GM23338 (cell line): Measurements from ENCODE around the gene BMF. TPM values are rescaled to one million over a fixed set of nuclear protein-coding genes. Genes with fewer than 3 reads are reported as not detected.

Experiments used
- ATAC-seq: fragments of 200-7000 bp; cut with Tn5 transposase; 3 replicates; pipeline ENCODE4 v1.9.1; 2020
- DNase-seq: peaks from one replicate; pipeline ENCODE4 v3.0.0-alpha.2; 2015; ENCODE audit warnings: low spot score
- H2AFZ ChIP-seq: fragments of 200-600 bp; sonication (generic); 2 replicates; pipeline ENCODE4 v1.8.0; 2016; ENCODE audit warnings: antibody characterized with exemption, mild to moderate bottlenecking, moderate library complexity
- H3F3A ChIP-seq: fragments of 200-600 bp; sonication (generic); replicated peaks from 2 replicates; pipeline ENCODE4 v1.8.0; 2017; ENCODE audit warnings: antibody characterized with exemption, mixed run types, low read depth
- H3K27ac ChIP-seq: fragments of 200-600 bp; sonication (generic); 2 replicates; pipeline ENCODE4 v1.6.1; 2016; ENCODE audit warnings: low read depth
- H3K27me3 ChIP-seq: fragments of 200-600 bp; sonication (generic); 2 replicates; pipeline ENCODE4 v1.8.0; 2016; ENCODE audit warnings: mild to moderate bottlenecking, mixed run types, moderate library complexity; ENCODE audit not compliant: insufficient read depth
- H3K36me3 ChIP-seq: fragments of 200-600 bp; sonication (generic); 2 replicates; pipeline ENCODE4 v1.8.0; 2016; ENCODE audit warnings: mild to moderate bottlenecking; ENCODE audit not compliant: insufficient read depth
- H3K4me1 ChIP-seq: fragments of 200-600 bp; sonication (generic); 2 replicates; pipeline ENCODE4 v1.8.0; 2016; ENCODE audit warnings: mild to moderate bottlenecking, moderate library complexity; ENCODE audit not compliant: insufficient read depth
- H3K4me2 ChIP-seq: fragments of 200-600 bp; sonication (generic); 2 replicates; pipeline ENCODE4 v1.7.1; 2017; ENCODE audit warnings: mixed run types
- H3K4me3 ChIP-seq: fragments of 200-600 bp; sonication (generic); 2 replicates; pipeline ENCODE4 v1.6.1; 2016; ENCODE audit warnings: mixed run types
- H3K79me2 ChIP-seq: fragments of 200-600 bp; sonication (generic); replicated peaks from 2 replicates; pipeline ENCODE4 v1.8.0; 2017; ENCODE audit warnings: mild to moderate bottlenecking; ENCODE audit not compliant: insufficient read depth
- H3K9me2 ChIP-seq: fragments of 200-600 bp; sonication (generic); 2 replicates; pipeline ENCODE4 v1.8.0; 2017; ENCODE audit not compliant: insufficient read depth
- H4K20me1 ChIP-seq: fragments of 200-600 bp; sonication (generic); replicated peaks from 2 replicates; pipeline ENCODE4 v1.8.0; 2017; ENCODE audit warnings: mild to moderate bottlenecking; ENCODE audit not compliant: insufficient read depth
- H3K27ac Mint-ChIP-seq: 2 replicates; pipeline ENCODE4 v1.8.0; 2020; ENCODE audit warnings: inconsistent platforms, mild to moderate bottlenecking, moderate library complexity, mixed read lengths
- H3K27me3 Mint-ChIP-seq: 3 replicates; pipeline ENCODE4 v1.8.0; 2022; ENCODE audit warnings: low read depth, mild to moderate bottlenecking, moderate library complexity, mixed read lengths, inconsistent platforms; ENCODE audit not compliant: insufficient read depth, poor library complexity
- H3K36me3 Mint-ChIP-seq: 3 replicates; pipeline ENCODE4 v1.8.0; 2021; ENCODE audit warnings: low read depth, mild to moderate bottlenecking, inconsistent platforms, moderate library complexity, mixed read lengths
- H3K4me1 Mint-ChIP-seq: 3 replicates; pipeline ENCODE4 v1.8.0; 2020; ENCODE audit warnings: mild to moderate bottlenecking, inconsistent platforms, mixed read lengths
- H3K4me3 Mint-ChIP-seq: 3 replicates; pipeline ENCODE4 v1.8.0; 2021; ENCODE audit warnings: moderate library complexity, mild to moderate bottlenecking, inconsistent platforms, mixed read lengths
- H3K9me3 Mint-ChIP-seq: 3 replicates; pipeline ENCODE4 v1.8.0; 2020; ENCODE audit warnings: moderate library complexity, mild to moderate bottlenecking, inconsistent platforms, mixed read lengths
- CREB1 ChIP-seq: fragments of 250-450 bp; sonication (Bioruptor Pico); IDR thresholded peaks from 2 replicates; pipeline ENCODE4 v1.5.0; 2020; ENCODE audit warnings: low read depth, mild to moderate bottlenecking, moderate library complexity
- EZH2 ChIP-seq: fragments of 200-600 bp; sonication (generic); IDR thresholded peaks from one replicate; pipeline ENCODE4 v1.8.0; 2017; ENCODE audit warnings: antibody characterized with exemption, mild to moderate bottlenecking, low read depth; ENCODE audit not compliant: unreplicated experiment
- EZH2phosphoT487 ChIP-seq: fragments of 200-600 bp; sonication (generic); IDR thresholded peaks from one replicate; pipeline ENCODE4 v1.8.1; 2018; ENCODE audit warnings: antibody characterized with exemption; ENCODE audit not compliant: unreplicated experiment
- JUNB ChIP-seq: IDR thresholded peaks from one replicate; pipeline ENCODE4 v1.6.1; 2016; ENCODE audit warnings: antibody characterized with exemption; ENCODE audit not compliant: unreplicated experiment
- NANOG ChIP-seq: IDR thresholded peaks from 2 replicates; pipeline ENCODE4 v1.6.1; 2016; ENCODE audit warnings: antibody characterized with exemption, borderline replicate concordance
- POLR2AphosphoS5 ChIP-seq: IDR thresholded peaks from 2 replicates; pipeline ENCODE4 v1.6.1; 2016; ENCODE audit warnings: antibody characterized with exemption, low read depth
- STAT1 ChIP-seq: IDR thresholded peaks from one replicate; pipeline ENCODE4 v1.6.1; 2016; ENCODE audit warnings: antibody characterized with exemption; ENCODE audit not compliant: unreplicated experiment
- ZNF114 ChIP-seq: fragments of 250-450 bp; sonication (Bioruptor Pico); IDR thresholded peaks from 2 replicates; pipeline ENCODE4 v1.5.0; 2020; ENCODE audit warnings: mild to moderate bottlenecking, moderate library complexity
- ZNF331 ChIP-seq: fragments of 250-450 bp; sonication (Bioruptor Pico); IDR thresholded peaks from 2 replicates; pipeline ENCODE4 v1.5.0; 2020; ENCODE audit warnings: low read depth, mild to moderate bottlenecking, moderate library complexity
- polyA plus RNA-seq: library from polyadenylated mRNA; unstranded; fragments of >200 nt; fragmentation: Nextera tagmentation; extraction: Ambion mirVana; gene quantifications from 2 replicates; pipeline ENCODE4 v1.2.1, GENCODE V29; 2016
- total RNA-seq: library from RNA; depleted of rRNA; stranded (reverse); fragments of >200 nt; shearing (Covaris generic); gene quantifications from 2 replicates; pipeline ENCODE4 v1.2.3, GENCODE V29; 2014
- TF ChIP-seq, protein P1 (sequence below), 2 experiments: fragments of 200-600 bp in 1 of 2; sonication (generic) in 1 of 2; conservative IDR thresholded peaks; 2 replicates each; pipeline versions ENCODE4 v1.5.1 to v1.6.1; 2016 to 2017; ENCODE audit warnings: antibody characterized with exemption in 2 of 2, low read depth in 2 of 2, mild to moderate bottlenecking in 2 of 2, moderate library complexity in 1 of 2
- TF ChIP-seq, protein P2 (sequence below): fragments of 250-450 bp; sonication (Bioruptor Pico); IDR thresholded peaks from 2 replicates; pipeline ENCODE4 v1.5.0; 2020; ENCODE audit warnings: mild to moderate bottlenecking, moderate library complexity
- TF ChIP-seq, protein P3 (sequence below): IDR thresholded peaks from one replicate; pipeline ENCODE4 v1.6.1; 2018; ENCODE audit warnings: antibody characterized with exemption; ENCODE audit not compliant: unreplicated experiment
- TF ChIP-seq, protein P4 (sequence below): IDR thresholded peaks from 2 replicates; pipeline ENCODE4 v1.6.1; 2016; ENCODE audit warnings: antibody characterized with exemption

Gene BMF
- total and polyA plus RNA-seq, 2 experiments from 2014 or later = 2.0 to 20.3 TPM

DNA sequence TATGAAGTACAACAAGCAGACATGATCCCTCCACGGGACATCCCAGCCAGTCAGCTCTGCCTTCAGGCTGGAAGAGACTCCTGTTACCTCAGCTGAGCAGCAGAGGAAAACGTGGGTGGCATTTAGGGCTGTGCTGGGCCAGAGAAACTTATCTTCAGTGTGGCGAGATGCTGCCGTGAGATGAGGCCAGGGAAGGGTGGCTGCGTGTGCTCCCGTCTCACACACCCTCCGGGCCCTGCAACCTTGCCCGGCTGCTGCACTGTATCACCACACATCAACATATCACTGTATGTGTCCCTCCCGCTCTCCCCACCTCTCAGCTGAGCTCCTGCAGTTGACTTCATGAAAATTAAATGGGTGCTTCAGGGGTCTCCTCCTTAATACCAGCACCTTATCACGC lies 23.4 kb downstream of the BMF start:
- DNase-seq (no peak), ATAC-seq (no peak)
- Mint-ChIP-seq H3K27me3 (peaks cover 31% of the 10 kb centered on the region), H3K36me3 (peaks cover 5% of the 10 kb centered on the region; the same call in 2 of the 3 replicates), H3K9me3 (no peaks in the 10 kb centered on the region; the same call in 2 of the 3 replicates), H3K4me1 (peaks cover 80% of the 10 kb centered on the region), H3K27ac (no peak overlapping the region), H3K4me3 (no peak overlapping the region)
- Histone ChIP-seq H3K27me3 (peaks cover 23% of the 10 kb centered on the region), H2AFZ (no peak overlapping the region), H3K36me3 (no peaks in the 10 kb centered on the region), H3K9me2 (no peaks in the 10 kb centered on the region), H3K4me1 (peaks cover 61% of the 10 kb centered on the region), H3K4me2 (no peak overlapping the region), H4K20me1 (no peaks in the 10 kb centered on the region), H3F3A (peaks cover 17% of the 10 kb centered on the region; the same call in 1 of the 2 replicates), H3K4me3 (no peak overlapping the region), H3K79me2 (no peaks in the 10 kb centered on the region), H3K27ac (no peak overlapping the region)
- TF ChIP-seq CREB1 (no peak), ZNF114 (CRISPR knock-in tag) (no peak), ZNF331 (CRISPR knock-in tag) (no peak), STAT1 (no peak), POLR2AphosphoS5 (no peak), JUNB (no peak), EZH2 (no peak), NANOG (no peak), EZH2phosphoT487 (no peak)
- TF ChIP-seq, protein P1, sequence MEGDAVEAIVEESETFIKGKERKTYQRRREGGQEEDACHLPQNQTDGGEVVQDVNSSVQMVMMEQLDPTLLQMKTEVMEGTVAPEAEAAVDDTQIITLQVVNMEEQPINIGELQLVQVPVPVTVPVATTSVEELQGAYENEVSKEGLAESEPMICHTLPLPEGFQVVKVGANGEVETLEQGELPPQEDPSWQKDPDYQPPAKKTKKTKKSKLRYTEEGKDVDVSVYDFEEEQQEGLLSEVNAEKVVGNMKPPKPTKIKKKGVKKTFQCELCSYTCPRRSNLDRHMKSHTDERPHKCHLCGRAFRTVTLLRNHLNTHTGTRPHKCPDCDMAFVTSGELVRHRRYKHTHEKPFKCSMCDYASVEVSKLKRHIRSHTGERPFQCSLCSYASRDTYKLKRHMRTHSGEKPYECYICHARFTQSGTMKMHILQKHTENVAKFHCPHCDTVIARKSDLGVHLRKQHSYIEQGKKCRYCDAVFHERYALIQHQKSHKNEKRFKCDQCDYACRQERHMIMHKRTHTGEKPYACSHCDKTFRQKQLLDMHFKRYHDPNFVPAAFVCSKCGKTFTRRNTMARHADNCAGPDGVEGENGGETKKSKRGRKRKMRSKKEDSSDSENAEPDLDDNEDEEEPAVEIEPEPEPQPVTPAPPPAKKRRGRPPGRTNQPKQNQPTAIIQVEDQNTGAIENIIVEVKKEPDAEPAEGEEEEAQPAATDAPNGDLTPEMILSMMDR (conservative IDR thresholded peaks at IDR 0.05; ENCODE audit: low read depth in 2 of 2) = no peak
- TF ChIP-seq, protein P2, sequence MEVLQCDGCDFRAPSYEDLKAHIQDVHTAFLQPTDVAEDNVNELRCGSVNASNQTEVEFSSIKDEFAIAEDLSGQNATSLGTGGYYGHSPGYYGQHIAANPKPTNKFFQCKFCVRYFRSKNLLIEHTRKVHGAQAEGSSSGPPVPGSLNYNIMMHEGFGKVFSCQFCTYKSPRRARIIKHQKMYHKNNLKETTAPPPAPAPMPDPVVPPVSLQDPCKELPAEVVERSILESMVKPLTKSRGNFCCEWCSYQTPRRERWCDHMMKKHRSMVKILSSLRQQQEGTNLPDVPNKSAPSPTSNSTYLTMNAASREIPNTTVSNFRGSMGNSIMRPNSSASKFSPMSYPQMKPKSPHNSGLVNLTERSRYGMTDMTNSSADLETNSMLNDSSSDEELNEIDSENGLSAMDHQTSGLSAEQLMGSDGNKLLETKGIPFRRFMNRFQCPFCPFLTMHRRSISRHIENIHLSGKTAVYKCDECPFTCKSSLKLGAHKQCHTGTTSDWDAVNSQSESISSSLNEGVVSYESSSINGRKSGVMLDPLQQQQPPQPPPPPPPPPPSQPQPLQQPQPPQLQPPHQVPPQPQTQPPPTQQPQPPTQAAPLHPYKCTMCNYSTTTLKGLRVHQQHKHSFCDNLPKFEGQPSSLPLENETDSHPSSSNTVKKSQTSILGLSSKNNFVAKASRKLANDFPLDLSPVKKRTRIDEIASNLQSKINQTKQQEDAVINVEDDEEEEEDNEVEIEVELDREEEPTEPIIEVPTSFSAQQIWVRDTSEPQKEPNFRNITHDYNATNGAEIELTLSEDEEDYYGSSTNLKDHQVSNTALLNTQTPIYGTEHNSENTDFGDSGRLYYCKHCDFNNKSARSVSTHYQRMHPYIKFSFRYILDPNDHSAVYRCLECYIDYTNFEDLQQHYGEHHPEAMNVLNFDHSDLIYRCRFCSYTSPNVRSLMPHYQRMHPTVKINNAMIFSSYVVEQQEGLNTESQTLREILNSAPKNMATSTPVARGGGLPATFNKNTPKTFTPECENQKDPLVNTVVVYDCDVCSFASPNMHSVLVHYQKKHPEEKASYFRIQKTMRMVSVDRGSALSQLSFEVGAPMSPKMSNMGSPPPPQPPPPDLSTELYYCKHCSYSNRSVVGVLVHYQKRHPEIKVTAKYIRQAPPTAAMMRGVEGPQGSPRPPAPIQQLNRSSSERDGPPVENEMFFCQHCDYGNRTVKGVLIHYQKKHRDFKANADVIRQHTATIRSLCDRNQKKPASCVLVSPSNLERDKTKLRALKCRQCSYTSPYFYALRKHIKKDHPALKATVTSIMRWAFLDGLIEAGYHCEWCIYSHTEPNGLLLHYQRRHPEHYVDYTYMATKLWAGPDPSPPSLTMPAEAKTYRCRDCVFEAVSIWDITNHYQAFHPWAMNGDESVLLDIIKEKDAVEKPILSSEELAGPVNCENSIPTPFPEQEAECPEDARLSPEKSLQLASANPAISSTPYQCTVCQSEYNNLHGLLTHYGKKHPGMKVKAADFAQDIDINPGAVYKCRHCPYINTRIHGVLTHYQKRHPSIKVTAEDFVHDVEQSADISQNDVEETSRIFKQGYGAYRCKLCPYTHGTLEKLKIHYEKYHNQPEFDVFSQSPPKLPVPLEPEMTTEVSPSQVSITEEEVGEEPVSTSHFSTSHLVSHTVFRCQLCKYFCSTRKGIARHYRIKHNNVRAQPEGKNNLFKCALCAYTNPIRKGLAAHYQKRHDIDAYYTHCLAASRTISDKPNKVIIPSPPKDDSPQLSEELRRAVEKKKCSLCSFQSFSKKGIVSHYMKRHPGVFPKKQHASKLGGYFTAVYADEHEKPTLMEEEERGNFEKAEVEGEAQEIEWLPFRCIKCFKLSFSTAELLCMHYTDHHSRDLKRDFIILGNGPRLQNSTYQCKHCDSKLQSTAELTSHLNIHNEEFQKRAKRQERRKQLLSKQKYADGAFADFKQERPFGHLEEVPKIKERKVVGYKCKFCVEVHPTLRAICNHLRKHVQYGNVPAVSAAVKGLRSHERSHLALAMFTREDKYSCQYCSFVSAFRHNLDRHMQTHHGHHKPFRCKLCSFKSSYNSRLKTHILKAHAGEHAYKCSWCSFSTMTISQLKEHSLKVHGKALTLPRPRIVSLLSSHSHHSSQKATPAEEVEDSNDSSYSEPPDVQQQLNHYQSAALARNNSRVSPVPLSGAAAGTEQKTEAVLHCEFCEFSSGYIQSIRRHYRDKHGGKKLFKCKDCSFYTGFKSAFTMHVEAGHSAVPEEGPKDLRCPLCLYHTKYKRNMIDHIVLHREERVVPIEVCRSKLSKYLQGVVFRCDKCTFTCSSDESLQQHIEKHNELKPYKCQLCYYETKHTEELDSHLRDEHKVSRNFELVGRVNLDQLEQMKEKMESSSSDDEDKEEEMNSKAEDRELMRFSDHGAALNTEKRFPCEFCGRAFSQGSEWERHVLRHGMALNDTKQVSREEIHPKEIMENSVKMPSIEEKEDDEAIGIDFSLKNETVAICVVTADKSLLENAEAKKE = no peak
- TF ChIP-seq, protein P3, sequence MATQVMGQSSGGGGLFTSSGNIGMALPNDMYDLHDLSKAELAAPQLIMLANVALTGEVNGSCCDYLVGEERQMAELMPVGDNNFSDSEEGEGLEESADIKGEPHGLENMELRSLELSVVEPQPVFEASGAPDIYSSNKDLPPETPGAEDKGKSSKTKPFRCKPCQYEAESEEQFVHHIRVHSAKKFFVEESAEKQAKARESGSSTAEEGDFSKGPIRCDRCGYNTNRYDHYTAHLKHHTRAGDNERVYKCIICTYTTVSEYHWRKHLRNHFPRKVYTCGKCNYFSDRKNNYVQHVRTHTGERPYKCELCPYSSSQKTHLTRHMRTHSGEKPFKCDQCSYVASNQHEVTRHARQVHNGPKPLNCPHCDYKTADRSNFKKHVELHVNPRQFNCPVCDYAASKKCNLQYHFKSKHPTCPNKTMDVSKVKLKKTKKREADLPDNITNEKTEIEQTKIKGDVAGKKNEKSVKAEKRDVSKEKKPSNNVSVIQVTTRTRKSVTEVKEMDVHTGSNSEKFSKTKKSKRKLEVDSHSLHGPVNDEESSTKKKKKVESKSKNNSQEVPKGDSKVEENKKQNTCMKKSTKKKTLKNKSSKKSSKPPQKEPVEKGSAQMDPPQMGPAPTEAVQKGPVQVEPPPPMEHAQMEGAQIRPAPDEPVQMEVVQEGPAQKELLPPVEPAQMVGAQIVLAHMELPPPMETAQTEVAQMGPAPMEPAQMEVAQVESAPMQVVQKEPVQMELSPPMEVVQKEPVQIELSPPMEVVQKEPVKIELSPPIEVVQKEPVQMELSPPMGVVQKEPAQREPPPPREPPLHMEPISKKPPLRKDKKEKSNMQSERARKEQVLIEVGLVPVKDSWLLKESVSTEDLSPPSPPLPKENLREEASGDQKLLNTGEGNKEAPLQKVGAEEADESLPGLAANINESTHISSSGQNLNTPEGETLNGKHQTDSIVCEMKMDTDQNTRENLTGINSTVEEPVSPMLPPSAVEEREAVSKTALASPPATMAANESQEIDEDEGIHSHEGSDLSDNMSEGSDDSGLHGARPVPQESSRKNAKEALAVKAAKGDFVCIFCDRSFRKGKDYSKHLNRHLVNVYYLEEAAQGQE = no peak
- TF ChIP-seq, protein P4, sequence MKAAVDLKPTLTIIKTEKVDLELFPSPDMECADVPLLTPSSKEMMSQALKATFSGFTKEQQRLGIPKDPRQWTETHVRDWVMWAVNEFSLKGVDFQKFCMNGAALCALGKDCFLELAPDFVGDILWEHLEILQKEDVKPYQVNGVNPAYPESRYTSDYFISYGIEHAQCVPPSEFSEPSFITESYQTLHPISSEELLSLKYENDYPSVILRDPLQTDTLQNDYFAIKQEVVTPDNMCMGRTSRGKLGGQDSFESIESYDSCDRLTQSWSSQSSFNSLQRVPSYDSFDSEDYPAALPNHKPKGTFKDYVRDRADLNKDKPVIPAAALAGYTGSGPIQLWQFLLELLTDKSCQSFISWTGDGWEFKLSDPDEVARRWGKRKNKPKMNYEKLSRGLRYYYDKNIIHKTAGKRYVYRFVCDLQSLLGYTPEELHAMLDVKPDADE = no peak
